GM19455 (cell line): Measurements from ENCODE around the gene MREG.

Source experiments
- ATAC-seq: cut with Tn5 transposase; IDR thresholded peaks from one replicate; pipeline ENCODE4 v1.9.1; 2021; ENCODE audit not compliant: unreplicated experiment

The MREG gene

DNA sequence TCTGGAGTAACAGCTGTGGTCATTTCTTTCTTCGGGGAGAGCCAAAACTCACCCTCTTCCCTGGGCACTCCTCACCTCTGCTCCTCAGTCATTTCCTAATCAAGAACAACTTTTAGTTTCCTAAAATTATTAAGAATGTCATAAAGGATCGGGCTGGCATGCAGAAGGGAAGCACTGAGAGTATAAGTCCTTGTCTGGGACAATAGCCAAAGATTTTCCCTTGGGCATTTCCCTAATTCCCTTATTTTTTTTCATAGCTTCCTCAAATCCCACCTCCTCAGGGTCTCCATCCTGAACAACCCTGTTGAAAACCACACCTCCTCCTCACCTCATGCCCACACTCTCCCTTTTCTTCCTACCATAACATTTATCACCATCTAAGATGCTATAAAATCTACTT is 115.0 kb downstream of the MREG start:
- ATAC-seq = no peak

DNA sequence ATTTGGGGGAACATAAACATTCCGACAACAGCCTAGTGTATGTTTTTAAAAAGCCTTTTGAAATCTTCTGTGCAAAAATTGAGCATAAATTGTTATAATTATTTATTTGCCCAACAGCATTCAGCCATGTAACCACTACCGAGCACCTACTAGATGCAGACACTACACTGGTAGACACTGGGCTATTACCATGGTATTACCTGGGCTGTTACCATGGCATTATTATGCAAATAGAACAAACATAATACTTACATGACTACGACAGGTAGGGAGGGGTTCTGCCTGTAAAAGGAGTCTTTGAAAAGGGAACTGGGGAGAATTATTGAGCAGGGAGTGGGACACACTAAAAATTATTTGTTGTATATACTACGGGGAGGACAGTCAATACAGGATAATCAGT is 116.4 kb downstream of the MREG start:
- ATAC-seq = no peak

DNA sequence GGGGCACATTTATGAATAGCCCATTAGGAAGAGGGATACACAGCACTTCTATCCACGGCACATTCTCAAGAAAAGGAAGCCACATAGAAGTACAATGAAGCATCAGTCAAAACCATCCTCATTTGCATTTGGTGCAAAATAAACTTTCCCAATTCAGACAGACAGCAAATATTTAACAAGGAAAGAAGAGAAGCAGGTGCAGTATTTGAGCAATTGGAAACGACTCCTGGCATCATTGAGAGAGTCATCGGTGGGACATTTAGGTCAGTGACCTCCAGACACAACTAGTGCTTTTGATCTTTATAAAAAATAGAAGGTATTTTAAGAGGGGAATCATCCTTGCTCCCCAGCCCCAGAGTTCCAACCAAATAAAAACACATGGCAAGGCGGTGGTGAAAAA is 118.0 kb downstream of the MREG start:
- no peak for ATAC-seq
